ENCODE results near the gene REM2.

REM2 gene

DNA sequence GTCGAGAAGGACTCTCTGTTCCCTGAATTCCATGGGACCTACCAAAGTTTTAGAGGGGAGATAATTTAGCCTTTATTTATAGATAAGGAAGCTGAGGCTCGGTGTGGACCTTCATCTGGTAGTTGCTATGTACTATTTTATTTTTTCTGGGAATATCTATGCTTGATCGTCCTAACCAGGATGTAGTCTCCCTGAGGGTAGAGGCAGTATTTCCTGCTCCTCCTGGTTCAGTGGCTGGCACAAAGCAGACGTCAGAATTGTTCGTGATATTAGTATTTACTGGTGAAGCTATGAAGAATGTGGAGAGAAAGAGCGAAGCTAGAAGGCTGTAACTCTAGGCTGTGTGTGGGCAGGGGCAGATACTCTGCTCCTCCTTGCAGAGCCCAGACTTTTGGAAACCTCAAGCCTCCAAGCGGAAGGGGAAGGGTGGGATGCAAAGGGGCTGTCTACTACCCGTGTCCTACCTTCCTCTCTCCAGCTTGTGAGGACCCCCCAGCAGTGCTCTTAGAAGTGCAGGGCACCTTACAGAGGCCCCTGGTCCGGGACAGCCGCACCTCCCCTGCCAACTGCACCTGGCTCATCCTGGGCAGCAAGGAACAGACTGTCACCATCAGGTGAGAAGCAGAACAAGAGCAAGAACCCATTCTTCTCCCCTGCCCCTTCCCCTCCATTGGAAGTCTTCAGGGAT lies 10.0 kb upstream of the REM2 start:
- DNase-seq (ENCODE audit: low read depth in 2 of 2), result no peak

DNA sequence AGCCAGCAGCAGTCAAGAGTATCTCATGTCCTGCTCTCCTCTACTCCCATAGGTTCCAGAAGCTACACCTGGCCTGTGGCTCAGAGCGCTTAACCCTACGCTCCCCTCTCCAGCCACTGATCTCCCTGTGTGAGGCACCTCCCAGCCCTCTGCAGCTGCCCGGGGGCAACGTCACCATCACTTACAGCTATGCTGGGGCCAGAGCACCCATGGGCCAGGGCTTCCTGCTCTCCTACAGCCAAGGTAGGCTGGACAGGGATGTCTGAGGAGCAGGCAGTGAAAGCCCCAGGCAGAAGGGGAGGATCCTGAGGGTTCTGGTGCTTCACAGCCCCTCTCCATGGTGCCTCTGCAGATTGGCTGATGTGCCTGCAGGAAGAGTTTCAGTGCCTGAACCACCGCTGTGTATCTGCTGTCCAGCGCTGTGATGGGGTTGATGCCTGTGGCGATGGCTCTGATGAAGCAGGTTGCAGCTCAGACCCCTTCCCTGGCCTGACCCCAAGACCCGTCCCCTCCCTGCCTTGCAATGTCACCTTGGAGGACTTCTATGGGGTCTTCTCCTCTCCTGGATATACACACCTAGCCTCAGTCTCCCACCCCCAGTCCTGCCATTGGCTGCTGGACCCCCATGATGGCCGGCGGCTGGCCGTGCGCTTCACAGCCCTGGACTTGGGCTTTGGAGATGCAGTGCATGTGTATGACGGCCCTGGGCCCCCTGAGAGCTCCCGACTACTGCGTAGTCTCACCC lies 7.8 kb upstream of the REM2 start:
- DNase-seq (ENCODE audit: low read depth in 2 of 2), result no peak

DNA sequence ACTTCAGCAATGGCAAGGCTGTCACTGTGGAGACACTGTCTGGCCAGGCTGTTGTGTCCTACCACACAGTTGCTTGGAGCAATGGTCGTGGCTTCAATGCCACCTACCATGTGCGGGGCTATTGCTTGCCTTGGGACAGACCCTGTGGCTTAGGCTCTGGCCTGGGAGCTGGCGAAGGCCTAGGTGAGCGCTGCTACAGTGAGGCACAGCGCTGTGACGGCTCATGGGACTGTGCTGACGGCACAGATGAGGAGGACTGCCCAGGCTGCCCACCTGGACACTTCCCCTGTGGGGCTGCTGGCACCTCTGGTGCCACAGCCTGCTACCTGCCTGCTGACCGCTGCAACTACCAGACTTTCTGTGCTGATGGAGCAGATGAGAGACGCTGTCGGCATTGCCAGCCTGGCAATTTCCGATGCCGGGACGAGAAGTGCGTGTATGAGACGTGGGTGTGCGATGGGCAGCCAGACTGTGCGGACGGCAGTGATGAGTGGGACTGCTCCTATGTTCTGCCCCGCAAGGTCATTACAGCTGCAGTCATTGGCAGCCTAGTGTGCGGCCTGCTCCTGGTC lies 7.2 kb upstream of the REM2 start:
- DNase-seq (ENCODE audit: low read depth in 2 of 2), result no peak

DNA sequence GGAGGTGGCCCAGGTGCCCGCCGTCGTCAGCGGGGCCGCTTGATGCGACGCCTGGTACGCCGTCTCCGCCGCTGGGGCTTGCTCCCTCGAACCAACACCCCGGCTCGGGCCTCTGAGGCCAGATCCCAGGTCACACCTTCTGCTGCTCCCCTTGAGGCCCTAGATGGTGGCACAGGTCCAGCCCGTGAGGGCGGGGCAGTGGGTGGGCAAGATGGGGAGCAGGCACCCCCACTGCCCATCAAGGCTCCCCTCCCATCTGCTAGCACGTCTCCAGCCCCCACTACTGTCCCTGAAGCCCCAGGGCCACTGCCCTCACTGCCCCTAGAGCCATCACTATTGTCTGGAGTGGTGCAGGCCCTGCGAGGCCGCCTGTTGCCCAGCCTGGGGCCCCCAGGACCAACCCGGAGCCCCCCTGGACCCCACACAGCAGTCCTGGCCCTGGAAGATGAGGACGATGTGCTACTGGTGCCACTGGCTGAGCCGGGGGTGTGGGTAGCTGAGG lies 6.0 kb upstream of the REM2 start:
- no peak for DNase-seq (ENCODE audit: low read depth in 2 of 2)

DNA sequence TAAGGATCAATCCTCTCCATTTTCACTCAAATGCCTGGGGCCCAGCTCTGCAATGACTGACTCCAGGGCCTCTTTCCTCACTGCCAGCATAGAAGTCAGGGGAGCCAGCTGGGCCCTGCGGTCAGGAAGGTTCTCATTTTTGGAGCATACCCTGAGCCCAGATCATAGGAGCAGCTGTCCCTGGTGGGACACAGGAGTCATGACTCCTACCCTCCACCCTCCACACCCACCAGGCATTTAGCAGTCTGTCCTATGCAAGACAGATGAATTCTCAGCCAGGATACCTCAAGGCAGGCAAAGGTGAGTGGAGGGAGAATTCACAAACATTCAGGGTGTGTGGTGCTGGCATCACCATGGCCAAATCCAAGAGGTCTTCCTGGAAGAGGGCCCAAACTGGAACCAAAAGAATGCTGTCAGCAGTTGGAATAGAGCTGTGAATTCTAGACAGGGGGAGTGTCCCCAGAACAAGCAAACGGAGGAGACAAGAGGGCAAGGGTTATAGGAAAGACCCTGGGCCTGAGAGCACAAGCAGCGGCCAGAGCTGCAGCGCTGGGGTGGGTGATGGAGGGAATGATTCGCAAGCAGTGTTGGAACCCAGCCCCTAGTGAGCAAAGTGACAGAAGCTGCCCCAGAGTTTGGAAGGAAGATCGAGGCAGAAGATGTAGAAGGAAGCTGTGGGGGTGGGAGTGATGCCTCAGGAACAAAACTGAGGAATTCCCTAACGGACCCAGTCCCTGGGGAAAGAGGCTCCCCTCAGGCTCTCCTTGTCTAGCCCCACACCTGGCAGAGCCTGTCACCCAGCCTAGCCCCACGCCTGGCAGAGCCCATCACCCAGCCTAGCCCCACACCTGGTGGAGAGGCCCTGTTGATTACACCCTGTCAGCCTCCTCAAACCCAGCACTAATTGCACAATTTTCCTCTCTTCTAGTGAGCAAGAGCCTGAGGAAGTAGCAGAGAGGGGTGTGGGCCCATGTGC lies 4.5 kb upstream of the REM2 start:
- DNase-seq (ENCODE audit: low read depth in 2 of 2), result no peak

DNA sequence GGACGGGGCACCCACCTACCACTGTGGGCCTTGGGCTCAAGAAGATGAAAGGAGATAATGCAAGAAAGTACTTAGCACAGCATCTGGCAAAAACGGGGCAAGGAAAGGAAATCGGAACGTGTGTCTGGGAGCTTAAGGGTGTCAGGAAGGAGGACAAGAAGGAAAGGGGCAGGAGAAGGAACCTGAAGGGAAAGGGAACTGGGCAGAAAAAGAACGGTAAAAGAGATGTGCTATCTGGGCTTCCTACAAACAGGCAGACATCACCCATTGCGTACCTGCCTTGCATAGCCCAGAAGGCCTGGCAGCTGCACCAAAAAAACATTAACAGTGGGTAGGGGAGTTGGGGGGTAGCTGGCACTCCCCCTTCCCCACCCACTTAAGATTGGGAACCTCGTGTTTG lies 958 bp upstream of the REM2 start:
- no peak for DNase-seq (ENCODE audit: low read depth in 2 of 2)

DNA sequence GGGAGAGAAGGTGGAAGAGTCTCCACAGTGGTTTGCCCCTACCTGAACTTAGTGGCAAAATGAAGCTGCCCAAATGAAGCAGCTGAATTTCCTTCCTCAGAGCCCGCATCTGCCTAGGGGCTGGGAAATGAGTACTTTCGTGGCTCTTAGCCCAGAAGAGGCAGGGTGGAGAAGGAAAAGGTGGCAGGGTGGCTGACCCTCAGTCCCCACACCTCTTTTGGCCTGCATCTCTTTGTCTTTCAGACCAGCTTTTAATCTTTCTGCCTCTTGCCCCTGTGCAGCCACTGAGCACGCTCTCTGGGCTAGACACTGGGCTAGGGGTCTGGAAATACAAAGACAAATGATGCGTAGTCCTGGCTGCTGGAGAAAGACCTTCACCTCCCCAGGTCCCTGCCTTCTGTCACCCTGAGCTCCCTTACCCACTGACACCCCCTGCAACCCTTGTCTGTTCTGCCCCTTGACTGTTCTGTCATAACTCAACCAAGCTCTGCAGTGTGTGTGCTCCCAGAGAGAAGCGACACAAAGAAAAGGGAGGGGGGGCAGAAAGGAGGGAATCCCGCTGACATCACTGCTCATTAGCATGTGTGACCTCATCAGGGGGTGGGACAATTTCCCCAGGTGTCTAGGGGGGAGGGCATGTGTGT lies 371 bp upstream of the REM2 start:
- no peak for DNase-seq (ENCODE audit: low read depth in 2 of 2)

DNA sequence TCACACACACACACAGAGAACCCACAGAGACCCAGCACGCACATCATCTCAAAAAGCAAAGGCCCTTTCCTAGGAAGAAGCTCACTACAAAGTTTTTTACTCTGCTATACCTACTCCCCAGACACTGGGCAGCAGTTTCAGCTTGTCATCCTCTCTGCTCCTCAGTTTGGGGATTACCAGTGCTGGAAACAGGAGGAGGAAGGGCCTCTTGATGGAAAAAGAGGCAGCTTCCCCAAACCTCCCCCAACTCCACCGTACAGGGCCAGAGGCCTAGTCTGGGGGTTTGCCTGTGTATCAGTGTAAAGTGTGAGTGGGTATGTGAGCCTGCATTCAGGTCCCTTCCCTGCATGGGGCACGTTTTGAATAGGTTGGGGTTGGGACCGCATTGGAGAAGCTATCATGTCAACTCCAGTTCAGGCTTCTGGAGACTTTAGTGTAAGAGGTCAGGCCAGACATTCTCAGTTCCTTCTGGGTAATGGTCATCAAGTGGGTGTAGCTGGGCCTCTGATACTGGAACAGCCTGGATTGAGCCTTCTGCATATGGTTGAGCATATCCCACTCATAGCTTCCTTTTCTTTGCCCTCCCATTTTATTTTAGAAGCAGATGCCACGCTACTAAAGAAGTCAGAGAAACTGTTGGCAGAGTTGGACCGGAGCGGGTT lies 1.2 kb downstream of the REM2 start:
- DNase-seq (ENCODE audit: low read depth in 2 of 2), result no peak

DNA sequence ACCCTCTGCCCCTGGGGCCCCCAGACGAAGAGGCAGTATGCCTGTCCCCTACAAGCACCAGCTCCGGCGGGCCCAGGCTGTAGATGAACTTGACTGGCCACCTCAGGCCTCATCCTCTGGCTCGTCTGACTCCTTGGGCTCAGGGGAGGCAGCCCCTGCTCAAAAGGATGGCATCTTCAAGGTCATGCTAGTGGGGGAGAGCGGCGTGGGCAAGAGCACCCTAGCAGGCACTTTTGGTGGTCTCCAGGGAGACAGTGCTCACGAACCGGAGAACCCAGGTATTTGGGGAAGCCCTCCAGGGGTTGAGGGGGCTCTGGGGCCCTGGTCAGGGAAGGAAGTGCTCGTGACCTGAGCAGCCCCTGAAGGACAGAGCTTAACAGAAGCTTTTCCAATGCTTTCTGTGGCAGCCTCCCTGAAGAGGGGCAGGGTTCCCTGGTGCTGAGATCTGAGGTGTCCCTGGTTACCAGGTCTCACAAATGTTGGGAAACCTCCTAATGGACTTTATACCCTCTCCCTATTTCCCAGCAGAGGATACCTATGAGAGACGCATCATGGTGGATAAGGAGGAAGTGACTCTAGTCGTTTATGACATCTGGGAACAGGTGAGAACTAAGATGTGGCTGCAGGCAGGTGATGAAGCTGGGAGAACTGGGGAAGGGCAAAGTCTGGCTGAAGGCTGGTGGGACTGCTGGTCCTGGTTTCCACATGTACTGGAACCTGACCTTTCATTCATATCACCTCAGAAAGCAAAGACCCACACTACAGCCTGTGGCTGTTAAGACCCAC lies 1.9 kb downstream of the REM2 start:
- DNase-seq (ENCODE audit: low read depth in 2 of 2), result no peak

DNA sequence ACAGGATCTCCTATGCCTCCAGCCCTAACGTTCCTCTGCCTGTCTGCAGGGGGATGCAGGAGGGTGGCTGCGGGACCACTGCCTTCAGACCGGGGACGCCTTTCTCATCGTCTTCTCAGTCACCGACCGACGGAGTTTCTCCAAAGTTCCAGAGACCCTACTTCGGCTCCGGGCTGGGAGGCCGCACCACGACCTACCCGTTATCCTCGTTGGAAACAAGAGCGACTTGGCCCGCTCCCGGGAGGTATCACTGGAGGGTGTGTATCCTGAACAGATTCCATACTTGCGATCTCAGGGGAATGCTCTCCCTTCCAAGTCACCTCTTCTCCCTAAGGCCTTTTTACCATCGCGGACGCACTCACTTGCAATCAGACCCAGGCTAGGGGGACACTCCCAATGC lies 3.0 kb downstream of the REM2 start:
- DNase-seq (ENCODE audit: low read depth in 2 of 2), result no peak

DNA sequence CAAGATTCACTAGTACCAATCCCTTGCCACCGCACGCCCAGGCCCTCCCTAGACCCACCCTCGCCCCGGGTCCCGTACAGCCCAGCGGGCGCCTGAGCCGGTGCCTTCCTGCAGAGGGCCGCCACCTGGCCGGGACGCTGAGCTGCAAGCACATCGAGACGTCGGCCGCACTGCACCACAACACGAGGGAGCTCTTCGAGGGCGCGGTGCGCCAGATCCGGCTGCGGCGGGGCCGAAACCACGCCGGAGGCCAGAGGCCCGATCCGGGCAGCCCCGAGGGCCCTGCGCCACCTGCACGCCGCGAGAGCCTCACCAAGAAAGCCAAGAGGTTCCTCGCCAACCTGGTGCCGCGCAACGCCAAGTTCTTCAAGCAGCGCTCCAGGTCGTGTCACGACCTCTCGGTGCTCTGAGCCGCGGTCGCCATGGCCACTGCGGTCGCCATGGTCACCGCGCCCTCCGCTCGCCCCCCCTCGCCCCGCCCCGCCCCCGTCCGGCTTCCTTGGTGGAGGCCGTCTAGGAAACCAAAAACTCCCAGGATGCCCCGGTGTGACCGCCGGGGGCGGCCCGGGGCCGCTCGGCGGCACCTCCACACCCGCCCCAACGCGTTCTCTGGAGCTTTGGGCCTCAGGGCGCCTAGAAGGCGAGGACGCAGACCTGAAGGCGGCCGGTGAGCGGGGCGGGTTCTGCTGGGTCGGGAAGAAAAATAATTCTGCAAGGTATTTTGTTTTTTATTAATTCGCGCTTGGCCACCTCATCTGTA lies 3.7 kb downstream of the REM2 start:
- peak; percentile 50 to 66 for DNase-seq (ENCODE audit: low read depth in 2 of 2)

DNA sequence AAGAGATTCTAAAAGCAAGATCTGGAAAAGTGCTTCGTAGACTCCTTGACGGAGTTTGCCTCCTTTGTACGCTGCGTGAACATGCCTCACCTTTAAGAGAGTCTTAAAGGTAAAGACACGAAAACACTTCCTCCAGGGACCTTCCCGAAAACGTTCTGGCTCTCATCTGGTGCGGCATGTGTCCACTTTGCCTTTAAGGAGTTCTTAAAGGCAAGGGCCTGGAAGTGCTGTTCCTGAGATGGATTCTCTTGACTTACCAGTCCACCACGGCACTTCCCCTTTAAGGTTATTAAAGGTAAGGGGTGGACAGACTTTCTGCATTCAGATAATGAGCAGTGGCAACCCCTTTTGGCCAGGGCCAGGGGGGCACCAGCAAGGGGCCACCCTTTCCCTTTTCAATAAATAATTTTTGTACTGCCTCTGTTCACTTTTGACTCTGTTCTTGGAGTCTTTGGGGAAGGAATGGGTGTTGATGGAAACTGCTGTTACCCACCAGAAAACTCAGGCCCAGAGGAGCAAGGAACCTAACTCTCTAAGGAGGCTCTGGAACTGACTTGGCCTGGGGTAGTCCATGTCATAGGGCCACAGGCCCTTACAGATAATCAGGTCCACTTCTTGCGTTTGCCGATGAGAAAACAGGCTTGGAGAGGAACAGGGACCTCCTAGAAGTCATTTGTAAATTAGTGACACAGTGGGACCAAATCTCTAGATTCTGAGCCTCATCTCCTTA lies 4.4 kb downstream of the REM2 start:
- no peak for DNase-seq (ENCODE audit: low read depth in 2 of 2)

DNA sequence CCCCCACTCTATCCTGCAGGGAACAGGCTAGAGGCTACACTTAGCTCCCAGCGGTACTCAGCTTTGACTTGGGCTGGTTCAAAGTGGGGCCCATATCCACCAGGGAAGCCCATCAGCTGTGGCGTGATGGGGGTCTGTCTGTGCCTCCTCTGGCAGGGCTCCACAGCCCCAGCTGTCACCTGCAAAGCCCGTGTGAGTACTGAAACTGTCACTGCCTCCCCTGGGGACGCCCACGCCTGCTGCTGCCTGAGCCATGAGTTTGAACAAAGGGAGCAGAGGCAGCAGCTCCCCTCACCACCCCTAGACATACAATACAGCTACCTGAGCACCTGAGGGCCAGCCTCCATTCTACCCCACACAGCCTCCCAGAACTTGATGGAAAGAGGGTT lies 5.0 kb downstream of the REM2 start:
- DNase-seq (ENCODE audit: low read depth in 2 of 2), result peak in 1 of 2 donors; percentile 40

DNA sequence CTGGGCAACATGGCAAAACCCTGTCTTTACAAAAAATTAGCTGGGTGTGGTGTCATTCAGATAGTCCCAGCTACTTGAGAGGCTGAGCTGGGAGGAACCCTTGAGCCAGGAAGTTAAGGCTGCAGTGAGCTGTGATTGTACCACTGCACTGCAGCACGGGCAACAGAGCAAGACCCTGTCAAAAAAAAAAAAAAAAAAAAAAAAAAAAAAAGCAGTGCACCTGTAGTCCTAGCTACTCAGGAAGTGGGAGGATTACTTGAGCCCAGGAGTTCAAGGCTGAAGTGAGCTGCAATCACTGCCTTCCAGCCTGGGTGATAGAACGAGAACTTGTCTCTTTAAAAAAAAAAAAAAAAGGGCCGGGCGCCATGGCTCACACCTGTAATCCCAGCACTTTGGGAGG lies 5.6 kb downstream of the REM2 start:
- DNase-seq (ENCODE audit: low read depth in 2 of 2), result no peak

DNA sequence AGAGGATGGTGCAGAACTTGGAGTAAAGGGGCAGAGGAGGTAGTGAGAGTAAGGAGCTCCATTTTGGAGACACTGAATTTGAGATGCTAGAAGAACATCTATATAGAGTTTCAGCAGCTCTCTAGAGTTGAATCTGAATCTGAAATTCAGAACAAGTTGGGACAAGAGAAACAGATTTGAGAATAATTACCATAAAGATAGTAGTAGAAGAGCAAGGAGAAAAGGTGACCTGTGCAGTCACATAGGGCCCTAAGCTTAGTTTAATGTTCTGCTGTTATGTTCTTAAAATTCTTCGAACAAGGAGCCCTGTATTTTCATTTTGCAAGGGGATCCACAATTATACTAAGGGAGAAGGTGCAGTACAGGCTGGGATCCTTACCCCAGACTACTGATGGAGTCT lies 7.4 kb downstream of the REM2 start:
- DNase-seq (ENCODE audit: low read depth in 2 of 2), result no peak

DNA sequence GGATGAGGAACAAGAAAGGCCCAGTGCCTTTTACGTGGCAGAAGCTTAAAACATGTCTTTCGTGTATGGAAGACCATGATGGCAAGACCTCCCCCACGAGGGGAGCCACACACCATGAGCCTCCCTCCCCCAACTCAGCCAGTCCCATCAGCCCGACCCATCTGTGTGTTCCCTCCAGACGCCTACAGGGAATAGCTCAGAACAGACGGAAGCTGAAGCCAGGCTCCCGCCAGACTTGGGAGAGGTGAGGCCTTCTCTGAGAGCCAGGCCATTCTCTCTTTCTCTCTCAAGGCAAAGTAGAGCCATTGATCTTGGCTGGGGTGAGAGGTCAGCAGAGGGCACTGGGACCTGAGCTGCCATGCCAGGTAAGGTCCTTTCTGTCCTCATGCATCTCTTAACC lies 9.5 kb downstream of the REM2 start:
- no peak for DNase-seq (ENCODE audit: low read depth in 2 of 2)

DNA sequence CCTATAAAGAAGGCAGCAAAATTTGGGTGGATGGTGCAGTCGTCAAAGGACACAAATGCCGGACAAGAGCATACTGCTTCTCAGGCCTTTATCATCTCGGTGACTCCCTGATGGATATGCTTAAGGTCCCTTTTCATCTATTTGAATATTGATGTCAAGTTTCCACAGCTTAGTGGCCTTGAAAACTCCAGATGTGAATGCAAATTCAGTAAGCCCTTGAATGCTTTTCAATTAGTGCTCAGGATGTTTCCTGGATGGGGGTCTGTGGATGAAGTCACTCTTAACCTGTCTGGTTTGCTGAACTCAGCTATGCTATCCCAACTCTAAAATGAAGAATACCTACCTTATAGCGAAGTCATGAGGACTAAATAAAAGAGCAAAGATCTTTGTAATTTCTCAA lies 10.7 kb downstream of the REM2 start:
- no peak for DNase-seq (ENCODE audit: low read depth in 2 of 2)

DNA sequence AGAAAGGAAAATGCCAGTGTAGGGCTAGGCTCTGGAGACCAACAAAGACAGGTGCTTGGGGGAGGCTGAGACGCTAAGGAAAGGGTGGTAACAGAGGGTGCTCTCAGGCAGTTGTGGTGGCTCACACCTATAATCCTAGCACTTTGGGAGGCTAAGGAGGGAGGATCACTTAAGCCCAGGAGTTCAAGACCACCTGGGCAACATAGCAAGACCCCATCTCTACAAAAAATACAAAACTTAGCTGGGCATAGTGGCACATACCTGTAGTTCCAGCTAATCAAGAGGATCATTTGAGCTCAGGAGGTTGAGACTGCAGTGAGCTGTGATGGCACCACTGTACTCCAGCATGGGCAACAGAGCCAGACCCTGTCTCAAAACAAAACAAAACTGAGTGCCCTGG lies 12.4 kb downstream of the REM2 start:
- DNase-seq (ENCODE audit: low read depth in 2 of 2), result no peak

DNA sequence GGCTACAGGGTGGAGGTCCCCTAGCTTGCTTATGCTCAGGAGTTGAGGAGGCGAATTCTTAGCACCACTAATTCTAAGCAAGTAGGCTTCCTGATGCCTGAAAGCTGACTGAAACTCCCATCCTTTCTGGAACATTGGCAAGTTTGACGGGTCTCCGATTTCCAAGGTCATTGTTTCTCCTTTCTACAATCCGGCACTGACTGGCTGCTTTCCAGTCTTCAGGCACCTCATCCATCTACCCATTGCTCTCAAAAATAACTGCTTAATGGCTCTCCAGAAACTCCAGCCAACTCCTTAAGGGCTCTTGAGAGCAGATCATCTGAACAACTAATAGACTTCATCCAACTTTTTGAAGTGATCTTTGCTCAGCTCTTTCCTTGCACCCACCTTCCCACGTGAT lies 13.3 kb downstream of the REM2 start:
- no peak for DNase-seq (ENCODE audit: low read depth in 2 of 2)

Data from stimulated activated CD4-positive, alpha-beta T cell treated with anti-CD3 and anti-CD28 coated beads, Interleukin-15, amount 100 ng/mL, for 48 hours (primary cell).